ENCODE measurements around the gene MTURN. TPM values are rescaled to one million over a fixed set of nuclear protein-coding genes. Genes with fewer than 3 reads are reported as not detected.

The MTURN gene
- total RNA-seq, result 1 to 10 TPM; 4.2 to 5.0 TPM

DNA sequence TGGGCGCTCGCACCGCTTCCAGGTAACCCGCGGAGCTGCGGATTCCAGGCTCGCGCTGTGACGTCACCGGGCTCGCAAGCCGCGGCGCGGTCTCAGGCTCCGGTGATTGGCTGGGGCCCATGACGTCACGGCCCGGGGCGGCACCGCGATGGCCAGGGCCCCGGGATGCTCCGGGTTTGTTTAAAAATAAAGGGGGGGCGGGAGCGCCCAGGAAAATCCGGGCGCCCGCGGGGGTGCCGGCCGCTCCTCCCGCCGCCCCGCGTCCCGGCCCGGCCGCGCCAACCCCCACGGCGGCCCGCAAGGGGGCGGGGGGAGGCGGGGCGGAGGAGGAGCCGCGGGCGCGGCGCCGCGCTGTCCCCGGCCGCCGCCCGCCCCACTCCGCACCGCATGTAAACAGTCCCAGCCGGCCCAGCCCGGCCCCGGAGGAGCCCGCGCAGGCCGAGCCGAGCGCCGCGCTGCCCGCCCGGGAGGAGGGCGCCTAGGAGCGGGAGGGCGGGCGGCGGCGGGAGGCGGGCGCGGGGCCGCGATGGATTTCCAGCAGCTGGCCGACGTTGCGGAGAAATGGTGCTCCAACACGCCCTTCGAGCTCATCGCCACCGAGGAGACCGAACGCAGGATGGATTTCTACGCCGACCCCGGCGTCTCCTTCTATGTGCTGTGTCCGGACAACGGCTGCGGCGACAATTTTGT, at the start of gene MTURN:
Gene MTURN (plus strand): TSS at position 376 of the 690 bp plus-strand sequence. CDS start 151 bp downstream, at position 527.

Other genes with a start within 250 kb of the MTURN start
- gene SCRN1, start 145.2 kb upstream of the MTURN start, total RNA-seq, result 1 to 10 TPM in 1 of 2 experiments, under 1 TPM in 1; 0.68 to 1.0 TPM
- gene FKBP14, start 108.3 kb upstream of the MTURN start, total RNA-seq, result 1 to 10 TPM; 5.3 to 6.4 TPM
- gene PLEKHA8, start 106.6 kb upstream of the MTURN start, total RNA-seq, result 1 to 10 TPM; 7.1 to 9.7 TPM
- gene ZNRF2, start 149.6 kb downstream of the MTURN start, total RNA-seq, result 10 to 100 TPM; 15.5 to 16.3 TPM